ENCODE measurements around the gene ANKRD9.

- TF ChIP-seq CTCF (IDR thresholded peaks at IDR 0.05; ENCODE audit: poor library complexity, severe bottlenecking) (no peak), EZH2 (IDR thresholded peaks at IDR 0.05; ENCODE audit: borderline replicate concordance, insufficient read depth, low read length, poor library complexity, severe bottlenecking) (no peak), RAD21 (conservative IDR thresholded peaks at IDR 0.05) (no peak), POLR2AphosphoS5 (IDR thresholded peaks at IDR 0.05) (no peak), REST (IDR thresholded peaks at IDR 0.05; ENCODE audit: borderline replicate concordance) (no peak), SMC3 (conservative IDR thresholded peaks at IDR 0.05; ENCODE audit: poor library complexity) (no peak), TAF1 (IDR thresholded peaks at IDR 0.05; ENCODE audit: low read depth) (no peak), EP300 (conservative IDR thresholded peaks at IDR 0.05; ENCODE audit: poor library complexity, severe bottlenecking) (no peak)
Measured at GRCh38 chr14:102498678-102499265, 10.8 kb downstream of the ANKRD9 start.

All from neural cell (in vitro differentiated cells).